SK-N-SH (cell line): ENCODE results near the gene FBXW8. TPM values are rescaled to one million over a fixed set of nuclear protein-coding genes. Genes with fewer than 3 reads are reported as not detected.

Source experiments
- CTCF ChIA-PET: fragments of 300-600, 350-600 bp; formaldehyde crosslinking; extraction: SDS; loops from one replicate; lab custom pipeline; 2021; lab: Yijun Ruan, JAX
- POLR2A ChIA-PET: fragments of 350-600 bp; sonication (Branson Sonifier 250); formaldehyde crosslinking; extraction: SDS; loops from one replicate; lab custom pipeline; 2020; ENCODE audit warnings: antibody characterized with exemption, inconsistent platforms; lab: Yijun Ruan, JAX
- DNase-seq: peaks from one replicate; pipeline ENCODE4 v3.0.0; 2012
- H2AFZ ChIP-seq: fragments of 200-600 bp; sonication (generic); 2 replicates; pipeline ENCODE4 v1.8.1; 2016; ENCODE audit warnings: antibody characterized with exemption, mild to moderate bottlenecking, low read depth
- H3F3A ChIP-seq: fragments of 200-600 bp; sonication (generic); replicated peaks from 2 replicates; pipeline ENCODE3; 2016; ENCODE audit warnings: antibody characterized with exemption, mild to moderate bottlenecking; ENCODE audit not compliant: insufficient read depth
- H3K27ac ChIP-seq, 2 experiments: fragments of 200-500 bp in 1 of 2; fragments of 200-600 bp in 1 of 2; sonication (Bioruptor generic) in 1 of 2; sonication (generic), shearing (Covaris generic) in 1 of 2; 2 replicates each; pipeline versions ENCODE4 v1.5.1 to v1.6.1; 2014 to 2016; ENCODE audit warnings: low read depth in 2 of 2, inconsistent platforms in 1 of 2, low read length in 1 of 2, mild to moderate bottlenecking in 1 of 2, mixed read lengths in 1 of 2
- H3K27me3 ChIP-seq: fragments of 200-600 bp; sonication (generic), shearing (Covaris generic); 2 replicates; pipeline ENCODE4 v1.6.1; 2016; ENCODE audit warnings: mixed run types; ENCODE audit not compliant: insufficient read depth
- H3K36me3 ChIP-seq, 2 experiments: fragments of 200-500 bp in 1 of 2; fragments of 200-600 bp in 1 of 2; sonication (Bioruptor generic) in 1 of 2; sonication (generic) in 1 of 2; replicated peaks in 1 of 2; 2 replicates each; pipeline versions ENCODE3 to v1.5.1; 2014 to 2016; ENCODE audit warnings: low read length in 1 of 2, mild to moderate bottlenecking in 1 of 2; ENCODE audit not compliant: insufficient read depth in 2 of 2, control insufficient read depth in 1 of 2
- H3K4me1 ChIP-seq, 2 experiments: fragments of 200-500 bp in 1 of 2; fragments of 200-600 bp in 1 of 2; sonication (Bioruptor generic) in 1 of 2; sonication (generic), shearing (Covaris generic) in 1 of 2; 2 replicates each; pipeline versions ENCODE4 v1.5.1 to v1.6.1; 2014 to 2016; ENCODE audit warnings: low read depth in 1 of 2, low read length in 1 of 2, mixed run types in 1 of 2; ENCODE audit not compliant: insufficient read depth in 2 of 2, control insufficient read depth in 1 of 2
- H3K4me2 ChIP-seq: fragments of 200-600 bp; sonication (generic), shearing (Covaris generic); 2 replicates; pipeline ENCODE4 v1.6.1; 2017; ENCODE audit warnings: mixed run types
- H3K4me3 ChIP-seq, 2 experiments: fragments of 200-500 bp in 1 of 2; fragments of 200-600 bp in 1 of 2; sonication (Bioruptor generic) in 1 of 2; sonication (generic), shearing (Covaris generic) in 1 of 2; 2 replicates each; pipeline versions ENCODE4 v1.5.1 to v1.8.1; 2014 to 2016; ENCODE audit warnings: low read depth in 2 of 2, inconsistent platforms in 1 of 2, low read length in 1 of 2, mild to moderate bottlenecking in 1 of 2, mixed read lengths in 1 of 2, moderate library complexity in 1 of 2
- H3K79me2 ChIP-seq: fragments of 200-600 bp; sonication (generic); 2 replicates; pipeline ENCODE4 v1.8.1; 2017; ENCODE audit warnings: mild to moderate bottlenecking; ENCODE audit not compliant: insufficient read depth
- H3K9ac ChIP-seq: fragments of 200-600 bp; sonication (generic); 2 replicates; pipeline ENCODE4 v1.6.1; 2017; ENCODE audit warnings: mixed run types
- H3K9me2 ChIP-seq: fragments of 200-600 bp; sonication (generic); 2 replicates; pipeline ENCODE4 v1.6.1; 2017; ENCODE audit warnings: mixed run types
- H3K9me3 ChIP-seq: fragments of 200-600 bp; sonication (generic); 2 replicates; pipeline ENCODE4 v1.6.1; 2017; ENCODE audit warnings: mixed run types, mild to moderate bottlenecking, moderate library complexity
- H4K20me1 ChIP-seq: fragments of 200-600 bp; sonication (generic); 2 replicates; pipeline ENCODE4 v1.6.1; 2017; ENCODE audit warnings: mild to moderate bottlenecking, mixed run types; ENCODE audit not compliant: insufficient read depth
- EP300 ChIP-seq, 2 experiments: IDR thresholded peaks; 2 replicates each; pipeline versions ENCODE4 v1.4.0 to v1.6.1; 2012; ENCODE audit warnings: borderline replicate concordance in 1 of 2, low read depth in 1 of 2, low read length in 1 of 2
- FOSL2 ChIP-seq: IDR thresholded peaks from 2 replicates; pipeline ENCODE4 v1.4.0; 2012; ENCODE audit warnings: low read depth, mild to moderate bottlenecking, moderate library complexity, borderline replicate concordance
- FOXJ3 ChIP-seq: sonication (generic); formaldehyde crosslinking; IDR thresholded peaks from 2 replicates; pipeline ENCODE4 v1.5.1; 2020; ENCODE audit warnings: mild to moderate bottlenecking, missing genetic modification reagents
- GATA2 ChIP-seq: sonication (generic); formaldehyde crosslinking; IDR thresholded peaks from 2 replicates; pipeline ENCODE4 v1.5.0; 2020; ENCODE audit warnings: mild to moderate bottlenecking, missing genetic modification reagents
- IRF3 ChIP-seq: fragments of 150-350 bp; IDR thresholded peaks from 2 replicates; pipeline ENCODE4 v1.6.1; 2016; ENCODE audit warnings: mild to moderate bottlenecking, low read depth, low read length
- JUND ChIP-seq: IDR thresholded peaks from 2 replicates; pipeline ENCODE4 v1.4.0; 2012
- NFIC ChIP-seq: IDR thresholded peaks from 2 replicates; pipeline ENCODE4 v1.4.0; 2012; ENCODE audit warnings: borderline replicate concordance
- PBX3 ChIP-seq: IDR thresholded peaks from 2 replicates; pipeline ENCODE4; 2012
- POLR2AphosphoS5 ChIP-seq: IDR thresholded peaks from 2 replicates; pipeline ENCODE4 v1.6.1; 2012; ENCODE audit warnings: low read depth, low read length
- TCF12 ChIP-seq: IDR thresholded peaks from 2 replicates; pipeline ENCODE4 v1.4.0; 2012
- TEAD4 ChIP-seq: IDR thresholded peaks from 2 replicates; pipeline ENCODE4 v1.4.0; 2012; ENCODE audit warnings: mild to moderate bottlenecking, borderline replicate concordance; ENCODE audit not compliant: insufficient read depth
- YY1 ChIP-seq: IDR thresholded peaks from 2 replicates; pipeline ENCODE4 v1.4.0; 2012; ENCODE audit warnings: low read depth, mild to moderate bottlenecking
- WGBS: methylation state at CpG from one replicate; pipeline ENCODE4 v1.1.6; 2017; ENCODE audit warnings: low lambda C conversion rate; 5-methylcytosine and 5-hydroxymethylcytosine counted together
- polyA plus RNA-seq, 3 experiments: library from polyadenylated mRNA; depleted of rRNA; stranded (reverse); fragments of >200 nt; gene quantifications; 2 replicates each; pipeline ENCODE4 v1.2.3, GENCODE V29; 2012

FBXW8 gene
- polyA plus RNA-seq, 1 of the 3 experiments (the other 2 are of a cell fraction) = 15.6 TPM

GRCh38 chr12:116982791-116983411 is 72.2 kb downstream of the FBXW8 start:
- no peaks in the 10 kb centered on the region for H3K9me2 ChIP-seq
- DNase-seq = no peak
- peak overlapping the region; percentile 56 for H3K4me2 ChIP-seq
- CTCF ChIA-PET = interaction anchor here (0.8 to 1.4 kb wide), 3 partner anchors 8 to 15 kb away, joined by 3 to 5 read pairs (median 3); no protein-coding TSS in a partner anchor
- H3K9ac ChIP-seq = peak overlapping the region; percentile 56; the same call in 1 of the 2 replicates
- TF ChIP-seq NFIC (peak; percentile 79), YY1 (peak; percentile 67; the same call in 1 of the 2 replicates), POLR2AphosphoS5 (no peak), TEAD4 (peak; percentile 81; the same call in 1 of the 2 replicates), FOSL2 (peak; percentile 78), PBX3 (peak; percentile 57; the same call in 1 of the 2 replicates), EP300 (IDR thresholded peaks at IDR 0.05; ENCODE audit: borderline replicate concordance in 1 of 2, low read depth in 1 of 2, low read length in 1 of 2) (peak in 1 of 2 experiments; percentile 63; a peak in 1 of 4 replicates), TCF12 (peak; percentile 67), GATA2 (CRISPR knock-in tag) (no peak), JUND (peak; percentile 78)
- peaks cover 12 to 26% of the 10 kb centered on the region in 2 experiments for H3K4me1 ChIP-seq
- H3K27me3 ChIP-seq = no peaks in the 10 kb centered on the region
- H3K4me3 ChIP-seq = peak overlapping the region; percentile 12 to 31; a peak in 3 of 4 replicates
- WGBS = 46% methylated on average over 10 of the region's 10 CpGs
- H3K9me3 ChIP-seq = no peaks in the 10 kb centered on the region
- no peaks in the 10 kb centered on the region for H4K20me1 ChIP-seq
- H2AFZ ChIP-seq = no peak overlapping the region; the same call in 1 of the 2 replicates
- H3K36me3 ChIP-seq = peaks cover 15 to 32% of the 10 kb centered on the region in 2 experiments
- peak overlapping the region; percentile 55 to 82; a peak in 3 of 4 replicates for H3K27ac ChIP-seq
- peaks cover 33% of the 10 kb centered on the region for H3F3A ChIP-seq
- 0 out of 2 replicates have a peak, but pooled peaks cover 4% of the 10 kb centered on the region for H3K79me2 ChIP-seq
- POLR2A ChIA-PET = interaction anchor here (1.3 kb wide), 1 partner anchor 9 kb away, joined by 4 read pairs; no protein-coding TSS in a partner anchor

- Histone ChIP-seq H3K27me3 (no peaks in the 10 kb centered on the region), H3K9me3 (no peaks in the 10 kb centered on the region), H3K4me3 (no peak overlapping the region), H3K79me2 (no peaks in the 10 kb centered on the region), H4K20me1 (no peaks in the 10 kb centered on the region), H3K27ac (peak overlapping the region in 1 of 2 experiments; percentile 82; a peak in 2 of 4 replicates), H3K9ac (no peak overlapping the region), H3K9me2 (no peaks in the 10 kb centered on the region), H3K36me3 (peaks cover 18 to 31% of the 10 kb centered on the region in 2 experiments), H3K4me2 (no peak overlapping the region), H2AFZ (no peak overlapping the region), H3K4me1 (peaks cover 11 to 20% of the 10 kb centered on the region in 2 experiments), H3F3A (peaks cover 33% of the 10 kb centered on the region)
- POLR2A ChIA-PET = no interaction called here
- no peak for DNase-seq
- 55% methylated on average over 5 of the region's 5 CpGs for WGBS
- CTCF ChIA-PET = interaction anchor here (1.4 kb wide), 1 partner anchor 9 kb away, joined by 3 read pairs; no protein-coding TSS in a partner anchor
- TF ChIP-seq IRF3 (no peak), FOXJ3 (no peak)
- TF ChIP-seq, all 33 proteins: peak for 0
These were observed 73.3 kb downstream of the FBXW8 start for GRCh38 chr12:116984098-116984497.
